GM23248 (cell line): ENCODE measurements around the gene GMCL2.

Source experiments
- EZH2 ChIP-seq: fragments of 200-600 bp; sonication (generic); IDR thresholded peaks from 2 replicates; pipeline ENCODE4 v1.6.1; 2018; ENCODE audit warnings: antibody characterized with exemption, mild to moderate bottlenecking; ENCODE audit not compliant: insufficient read depth, poor library complexity, severe bottlenecking
- EZH2phosphoT487 ChIP-seq: fragments of 200-600 bp; sonication (generic); IDR thresholded peaks from 2 replicates; pipeline ENCODE4 v1.6.1; 2018; ENCODE audit warnings: antibody characterized with exemption, moderate library complexity, mild to moderate bottlenecking, low read depth; ENCODE audit not compliant: insufficient read depth

- TF ChIP-seq EZH2 = no peak
- TF ChIP-seq EZH2phosphoT487 = no peak
Observed at GRCh38 chr5:178215280-178216002, 28.3 kb upstream of the GMCL2 start.
